Epithelial cell of proximal tubule (primary cell): ENCODE data around the gene CLTA. TPM values are rescaled to one million over a fixed set of nuclear protein-coding genes. Genes with fewer than 3 reads are reported as not detected.
"Not testable (repeated sequence)": the region's sequence is repeated elsewhere in the genome, so short reads cannot be mapped to it uniquely, and the experiment has no call there.

Source experiments
- DNase-seq: peaks from one replicate; pipeline ENCODE4 v3.0.0-alpha.2; 2011; ENCODE audit warnings: low read depth
- H3K4me3 ChIP-seq: 2 replicates; pipeline ENCODE4 v1.5.1; 2011; ENCODE audit warnings: low read depth, mild to moderate bottlenecking, low read length
- total RNA-seq: library from RNA; depleted of rRNA; stranded (reverse); fragments of >200 nt; gene quantifications from 2 replicates; pipeline ENCODE4 v1.2.3, GENCODE V29; 2015
- TF ChIP-seq, protein P1 (sequence below): conservative IDR thresholded peaks from 2 replicates; pipeline ENCODE4 v1.5.1; 2012; ENCODE audit warnings: low read depth, mild to moderate bottlenecking, low read length

Gene CLTA
- total RNA-seq, 1 donor from 2014 or later = 461 TPM

DNA sequence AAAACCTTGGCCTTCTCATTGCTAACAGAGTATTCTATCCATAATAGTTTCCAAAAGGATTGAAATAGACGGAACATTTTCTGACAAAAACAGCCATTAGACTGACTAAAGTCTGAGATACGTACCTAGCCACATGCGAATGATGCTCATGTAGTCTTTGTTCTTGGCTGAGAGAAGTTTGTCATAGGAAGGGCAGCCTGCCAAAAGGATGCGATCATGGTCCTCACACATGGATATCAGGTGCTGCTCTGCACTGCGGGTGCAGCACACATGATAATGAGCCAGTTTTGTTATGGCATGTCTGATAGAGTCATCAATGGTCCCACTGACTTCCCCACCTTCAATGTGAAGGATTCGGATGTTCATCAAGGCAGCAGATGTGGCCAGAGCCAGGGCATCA lies 55.2 kb downstream of the CLTA start:
- TF ChIP-seq, protein P1, sequence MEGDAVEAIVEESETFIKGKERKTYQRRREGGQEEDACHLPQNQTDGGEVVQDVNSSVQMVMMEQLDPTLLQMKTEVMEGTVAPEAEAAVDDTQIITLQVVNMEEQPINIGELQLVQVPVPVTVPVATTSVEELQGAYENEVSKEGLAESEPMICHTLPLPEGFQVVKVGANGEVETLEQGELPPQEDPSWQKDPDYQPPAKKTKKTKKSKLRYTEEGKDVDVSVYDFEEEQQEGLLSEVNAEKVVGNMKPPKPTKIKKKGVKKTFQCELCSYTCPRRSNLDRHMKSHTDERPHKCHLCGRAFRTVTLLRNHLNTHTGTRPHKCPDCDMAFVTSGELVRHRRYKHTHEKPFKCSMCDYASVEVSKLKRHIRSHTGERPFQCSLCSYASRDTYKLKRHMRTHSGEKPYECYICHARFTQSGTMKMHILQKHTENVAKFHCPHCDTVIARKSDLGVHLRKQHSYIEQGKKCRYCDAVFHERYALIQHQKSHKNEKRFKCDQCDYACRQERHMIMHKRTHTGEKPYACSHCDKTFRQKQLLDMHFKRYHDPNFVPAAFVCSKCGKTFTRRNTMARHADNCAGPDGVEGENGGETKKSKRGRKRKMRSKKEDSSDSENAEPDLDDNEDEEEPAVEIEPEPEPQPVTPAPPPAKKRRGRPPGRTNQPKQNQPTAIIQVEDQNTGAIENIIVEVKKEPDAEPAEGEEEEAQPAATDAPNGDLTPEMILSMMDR = no peak
- DNase-seq = no peak
- H3K4me3 ChIP-seq = no peak overlapping the region

DNA sequence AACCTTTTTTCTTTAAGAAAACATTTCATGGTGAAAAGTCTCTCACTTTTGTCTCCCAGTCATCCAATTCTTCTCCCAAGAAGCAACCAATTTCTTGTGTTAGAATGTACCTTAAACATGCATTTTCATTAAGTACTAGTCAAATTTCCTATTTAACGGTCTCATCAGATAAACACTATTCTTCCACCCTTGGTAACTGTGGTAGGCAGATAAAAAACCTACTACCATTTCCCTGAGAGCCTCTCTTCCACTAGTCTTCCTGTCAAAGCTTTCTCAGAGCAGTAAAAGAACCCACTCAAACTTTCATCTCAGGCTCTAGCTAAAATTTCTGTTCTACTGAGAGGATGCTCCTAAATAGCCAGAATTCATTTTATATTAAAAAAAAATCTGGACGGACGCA lies 56.6 kb downstream of the CLTA start:
- DNase-seq = no peak
- no peak overlapping the region for H3K4me3 ChIP-seq
- TF ChIP-seq, protein P1 = no peak

DNA sequence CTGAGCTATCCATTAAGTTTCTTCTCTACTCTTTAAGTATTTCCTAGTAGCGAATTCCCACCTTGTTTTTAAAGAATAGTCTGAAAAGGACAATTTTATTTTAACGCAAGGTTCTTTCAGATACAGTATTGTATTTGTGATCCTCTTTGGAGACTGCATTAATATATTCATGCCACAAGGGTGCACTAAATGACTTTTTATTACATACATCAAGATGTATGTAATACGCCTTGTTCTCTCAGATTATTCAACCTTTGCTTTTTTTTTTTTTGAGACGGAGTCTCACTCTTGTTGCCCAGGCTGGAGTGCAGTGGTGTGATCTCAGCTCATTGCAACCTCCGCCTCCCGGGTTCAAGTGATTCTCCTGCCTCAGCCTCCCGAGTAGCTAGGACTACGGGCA lies 57.3 kb downstream of the CLTA start:
- DNase-seq, H3K4me3 ChIP-seq: not testable (repeated sequence)

DNA sequence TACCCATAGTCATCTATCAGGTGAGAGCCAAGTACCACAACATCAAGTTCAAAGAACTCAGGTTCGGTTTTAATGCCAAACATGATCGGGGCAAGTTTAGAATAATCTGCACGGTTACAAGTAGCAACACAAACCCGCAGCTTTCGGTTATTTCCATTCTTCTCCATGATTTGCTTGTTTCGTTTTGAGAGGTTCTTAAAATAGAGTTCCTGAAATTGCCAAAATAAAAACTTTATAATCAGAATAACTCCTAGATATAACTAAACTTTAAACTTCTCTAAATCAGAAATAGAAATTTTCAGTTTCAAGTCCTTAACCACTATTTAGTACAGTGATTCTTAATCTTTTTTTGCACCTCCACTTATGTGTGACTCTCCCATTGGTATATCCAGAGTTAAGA lies 58.5 kb downstream of the CLTA start:
- no peak for DNase-seq
- TF ChIP-seq, protein P1 = no peak
- no peak overlapping the region for H3K4me3 ChIP-seq

DNA sequence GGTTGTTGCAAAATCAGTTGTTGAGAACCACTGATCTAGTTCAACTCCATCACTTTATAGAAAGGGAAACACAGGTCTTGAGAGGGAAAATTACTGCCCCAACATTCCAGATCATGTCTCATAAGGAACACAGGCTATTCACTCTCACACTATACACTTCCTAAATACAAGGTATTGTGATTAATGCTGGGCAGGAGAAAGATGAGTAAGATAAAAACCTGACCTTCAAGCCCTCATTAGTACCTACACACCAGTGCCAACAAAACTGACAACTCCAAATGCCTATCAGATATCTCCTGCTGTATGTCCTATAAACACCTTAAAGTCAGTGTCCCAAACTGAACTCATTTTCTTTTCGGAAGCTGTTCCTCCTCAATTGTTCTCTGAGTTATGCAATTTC lies 59.4 kb downstream of the CLTA start:
- no peak for DNase-seq
- TF ChIP-seq, protein P1 = no peak
- H3K4me3 ChIP-seq = no peak overlapping the region

DNA sequence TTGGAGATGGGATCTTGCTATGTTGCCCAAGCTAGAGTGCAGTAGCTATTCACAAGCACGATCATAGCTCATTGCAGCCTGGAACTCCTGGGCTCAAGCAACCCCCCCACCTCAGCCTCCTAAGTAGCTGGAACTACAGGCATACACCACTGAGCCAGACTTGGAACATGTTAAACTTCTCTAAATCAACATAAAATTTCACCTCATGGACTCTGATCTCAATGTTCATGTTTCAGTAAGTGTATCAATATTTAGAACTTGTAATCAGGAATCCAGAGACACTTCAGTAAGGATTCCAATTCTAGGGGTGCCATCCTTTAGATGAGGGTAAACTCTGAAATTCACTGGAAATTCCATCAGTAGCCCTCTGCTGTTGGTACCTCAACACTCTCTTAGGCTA lies 60.7 kb downstream of the CLTA start:
- TF ChIP-seq, protein P1 = no peak
- DNase-seq = no peak
- H3K4me3 ChIP-seq = no peak overlapping the region

DNA sequence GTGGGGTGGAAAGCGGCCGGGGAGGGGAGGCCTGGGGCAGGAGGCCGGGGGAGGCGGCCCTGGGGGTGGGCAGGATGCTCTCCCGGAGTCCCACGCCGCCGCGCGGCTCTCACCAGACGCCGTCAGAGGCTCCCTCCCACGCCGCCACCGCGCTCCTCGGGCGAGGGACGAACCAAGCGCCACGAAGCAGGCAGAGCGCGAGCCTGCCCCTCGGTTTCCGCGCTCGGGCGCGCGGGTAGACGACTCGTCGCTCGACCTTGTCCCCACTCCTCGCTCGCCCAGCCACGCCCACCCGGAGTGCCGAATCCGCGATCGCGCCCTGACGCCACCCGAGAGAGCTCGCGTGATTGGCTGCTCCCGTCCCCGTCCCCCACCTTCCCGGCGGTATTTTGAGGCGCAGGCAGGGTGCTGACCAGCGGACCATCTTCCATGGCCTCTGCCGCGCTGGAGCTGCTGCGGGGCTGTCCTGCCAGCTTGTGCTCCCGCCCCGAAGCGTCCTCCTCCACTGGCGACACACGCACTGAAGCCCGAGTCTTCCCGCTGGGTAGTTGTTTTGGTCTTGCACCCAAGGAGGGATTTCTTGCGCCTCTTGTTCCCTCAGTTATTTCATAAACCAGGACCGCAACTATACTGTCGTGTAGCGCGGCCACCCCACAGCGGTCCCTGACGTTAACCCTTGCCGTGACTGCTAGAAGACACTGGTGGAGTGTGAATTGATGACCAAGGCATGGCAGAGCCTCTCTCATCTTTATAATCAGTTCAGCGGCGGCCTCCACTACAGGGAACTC lies 67.7 kb downstream of the CLTA start, which contains the start of gene GNE:
Gene GNE (minus strand): TSS at position 241 of the 788 bp plus-strand sequence. CDS start 9,093 bp downstream, outside the sequence.
- DNase-seq = peak; percentile 45
- TF ChIP-seq, protein P1 = no peak
- peak within 1 kb of the TSS; percentile 83 for H3K4me3 ChIP-seq
